ENCODE measurements around the gene GRM7. TPM values are rescaled to one million over a fixed set of nuclear protein-coding genes. Genes with fewer than 3 reads are reported as not detected.

Gene GRM7
- total and polyA plus RNA-seq, 2 of the 4 experiments (the other 2 are of a cell fraction) = not detected

GRCh38 chr3:7787871-7788828, 927.2 kb downstream of the GRM7 start:
- Histone ChIP-seq H2BK5ac (ENCODE audit: low read depth, low read length, poor library complexity, severe bottlenecking) (no peak overlapping the region), H4K8ac (ENCODE audit: low read depth in 2 of 2, low read length in 2 of 2) (no peak overlapping the region), H3K9me3 (ENCODE audit: control insufficient read depth, insufficient read depth, low read length) (peaks cover 19% of the 10 kb centered on the region), H2AK9ac (replicated peaks; ENCODE audit: low read depth, low read length, poor library complexity) (no peak overlapping the region), H4K5ac (ENCODE audit: low read depth, low read length) (no peak overlapping the region), H3K4me3 (ENCODE audit: insufficient read depth, low read depth, low read length) (no peak overlapping the region), H2BK15ac (ENCODE audit: low read depth, low read length) (no peak overlapping the region), H2AFZ (replicated peaks; ENCODE audit: low read length, poor library complexity) (no peak overlapping the region), H3K23ac (ENCODE audit: low read depth, low read length) (no peak overlapping the region), H2BK20ac (ENCODE audit: low read depth, low read length) (no peak overlapping the region), H3K14ac (replicated peaks; ENCODE audit: low read depth, low read length) (no peak overlapping the region), H3K9me1 (ENCODE audit: insufficient read depth, low read length) (no peaks in the 10 kb centered on the region), H3K9ac (ENCODE audit: low read depth, low read length) (no peak overlapping the region), H2AK5ac (ENCODE audit: low read depth, low read length) (no peak overlapping the region), H4K20me1 (ENCODE audit: insufficient read depth, low read length) (no peaks in the 10 kb centered on the region), H3K18ac (ENCODE audit: low read depth, low read length) (no peak overlapping the region), H3K27me3 (ENCODE audit: control insufficient read depth, insufficient read depth, low read length) (no peaks in the 10 kb centered on the region), H3K36me3 (ENCODE audit: control insufficient read depth, insufficient read depth, low read length) (no peaks in the 10 kb centered on the region), H2BK120ac (ENCODE audit: low read depth, low read length) (no peak overlapping the region), H3K79me1 (ENCODE audit: low read depth in 1 of 2, low read length in 2 of 2) (no peaks in the 10 kb centered on the region), H3K4me2 (ENCODE audit: low read depth, low read length) (no peak overlapping the region), H3K56ac (ENCODE audit: extremely low read depth, insufficient read depth, low read length) (no peak overlapping the region), H3K27ac (ENCODE audit: insufficient read depth, low read length) (no peak overlapping the region), H3K4ac (ENCODE audit: low read depth, low read length) (no peak overlapping the region), H3K4me1 (ENCODE audit: control insufficient read depth, insufficient read depth, low read length) (no peaks in the 10 kb centered on the region), H4K91ac (ENCODE audit: insufficient read depth, low read depth, low read length) (no peak overlapping the region)
- CTCF ChIA-PET = no interaction called here
- POLR2A ChIA-PET (ENCODE audit: unreplicated experiment) = no interaction called here
- DNase-seq (no peak), ATAC-seq (ENCODE audit: low read depth) (no peak)
- intact Hi-C loops (cut with micrococcal nuclease) = no loop called here
- WGBS, 2 experiments (ENCODE audit: extremely low coverage in 2 of 2, insufficient read length in 1 of 2) = no CpG with 5 or more reads among the region's 5 CpGs
- no TSS peak for BruUV-seq (replicated peaks)
- dilution Hi-C loops (cut with HindIII; ENCODE audit: low sequenced_read_pairs, unreplicated experiment) = no loop called here
- in situ Hi-C loops (cut with MboI; ENCODE audit: low sequenced_read_pairs) = no loop called here
- TF ChIP-seq, protein P1, sequence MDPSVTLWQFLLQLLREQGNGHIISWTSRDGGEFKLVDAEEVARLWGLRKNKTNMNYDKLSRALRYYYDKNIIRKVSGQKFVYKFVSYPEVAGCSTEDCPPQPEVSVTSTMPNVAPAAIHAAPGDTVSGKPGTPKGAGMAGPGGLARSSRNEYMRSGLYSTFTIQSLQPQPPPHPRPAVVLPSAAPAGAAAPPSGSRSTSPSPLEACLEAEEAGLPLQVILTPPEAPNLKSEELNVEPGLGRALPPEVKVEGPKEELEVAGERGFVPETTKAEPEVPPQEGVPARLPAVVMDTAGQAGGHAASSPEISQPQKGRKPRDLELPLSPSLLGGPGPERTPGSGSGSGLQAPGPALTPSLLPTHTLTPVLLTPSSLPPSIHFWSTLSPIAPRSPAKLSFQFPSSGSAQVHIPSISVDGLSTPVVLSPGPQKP (IDR thresholded peaks at IDR 0.05; ENCODE audit: borderline replicate concordance, low read depth, low read length) = no peak
- TF ChIP-seq USF2 (IDR thresholded peaks at IDR 0.05; ENCODE audit: low read depth, low read length) = no peak
- no peak for TF ChIP-seq CTCF (conservative IDR thresholded peaks at IDR 0.05; ENCODE audit: low read depth, low read length)
- TF ChIP-seq MAFK (IDR thresholded peaks at IDR 0.05; ENCODE audit: low read depth, low read length) = no peak
- TF ChIP-seq CEBPB (IDR thresholded peaks at IDR 0.05; ENCODE audit: low read depth, low read length) = no peak
- TF ChIP-seq RAD21 (IDR thresholded peaks at IDR 0.05; ENCODE audit: low read length) = no peak
- TF ChIP-seq MXI1 (IDR thresholded peaks at IDR 0.05; ENCODE audit: borderline replicate concordance, low read depth, low read length) = no peak
- no peak for TF ChIP-seq RFX5 (IDR thresholded peaks at IDR 0.05; ENCODE audit: low read depth, low read length)
- TF ChIP-seq RCOR1 (IDR thresholded peaks at IDR 0.05; ENCODE audit: insufficient replicate concordance, low read length) = no peak
- no peak for TF ChIP-seq CHD1 (IDR thresholded peaks at IDR 0.05; ENCODE audit: low read depth, low read length)
- no peak for TF ChIP-seq BHLHE40 (IDR thresholded peaks at IDR 0.05; ENCODE audit: low read depth, low read length)
- no peak for TF ChIP-seq SMC3 (IDR thresholded peaks at IDR 0.05; ENCODE audit: low read depth, low read length)
- TF ChIP-seq FOS (IDR thresholded peaks at IDR 0.05; ENCODE audit: low read depth, low read length) = no peak
- no peak for TF ChIP-seq MAZ (IDR thresholded peaks at IDR 0.05; ENCODE audit: borderline replicate concordance, low read depth, low read length)
- TF ChIP-seq POLR2A (IDR thresholded peaks at IDR 0.05; ENCODE audit: low read depth, low read length) = no peak

Measured in IMR-90 (cell line).